Mammary epithelial cell (primary cell): ENCODE data around the gene HAAO.

Experiments used
- EZH2 ChIP-seq: IDR thresholded peaks from 2 replicates; pipeline ENCODE4 v1.6.1; 2012; ENCODE audit warnings: low read length, inconsistent platforms, borderline replicate concordance
- TF ChIP-seq, protein P1 (sequence below), 2 donors: IDR thresholded peaks in 1 of 2; conservative IDR thresholded peaks in 1 of 2; 2 replicates each; pipeline ENCODE4 v1.5.1; 2011 to 2012; ENCODE audit warnings: inconsistent platforms in 2 of 2, low read length in 2 of 2, mild to moderate bottlenecking in 2 of 2, control low read depth in 1 of 2, low read depth in 1 of 2; ENCODE audit not compliant: insufficient read depth in 1 of 2; ENCODE audit errors: extremely low read depth in 1 of 2

GRCh38 chr2:42769583-42770287 lies 22.6 kb downstream of the HAAO start:
- TF ChIP-seq, protein P1, sequence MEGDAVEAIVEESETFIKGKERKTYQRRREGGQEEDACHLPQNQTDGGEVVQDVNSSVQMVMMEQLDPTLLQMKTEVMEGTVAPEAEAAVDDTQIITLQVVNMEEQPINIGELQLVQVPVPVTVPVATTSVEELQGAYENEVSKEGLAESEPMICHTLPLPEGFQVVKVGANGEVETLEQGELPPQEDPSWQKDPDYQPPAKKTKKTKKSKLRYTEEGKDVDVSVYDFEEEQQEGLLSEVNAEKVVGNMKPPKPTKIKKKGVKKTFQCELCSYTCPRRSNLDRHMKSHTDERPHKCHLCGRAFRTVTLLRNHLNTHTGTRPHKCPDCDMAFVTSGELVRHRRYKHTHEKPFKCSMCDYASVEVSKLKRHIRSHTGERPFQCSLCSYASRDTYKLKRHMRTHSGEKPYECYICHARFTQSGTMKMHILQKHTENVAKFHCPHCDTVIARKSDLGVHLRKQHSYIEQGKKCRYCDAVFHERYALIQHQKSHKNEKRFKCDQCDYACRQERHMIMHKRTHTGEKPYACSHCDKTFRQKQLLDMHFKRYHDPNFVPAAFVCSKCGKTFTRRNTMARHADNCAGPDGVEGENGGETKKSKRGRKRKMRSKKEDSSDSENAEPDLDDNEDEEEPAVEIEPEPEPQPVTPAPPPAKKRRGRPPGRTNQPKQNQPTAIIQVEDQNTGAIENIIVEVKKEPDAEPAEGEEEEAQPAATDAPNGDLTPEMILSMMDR (conservative IDR thresholded peaks at IDR 0.05 in 1 of 2, IDR thresholded peaks at IDR 0.05 in 1 of 2; ENCODE audit: extremely low read depth in 1 of 2, insufficient read depth in 1 of 2, low read depth in 1 of 2, low read length in 2 of 2): no peak
- TF ChIP-seq EZH2: no peak
